ENCODE measurements around the gene BFAR.
"Not testable (repeated sequence)": the region's sequence is repeated elsewhere in the genome, so short reads cannot be mapped to it uniquely, and the experiment has no call there.

GRCh38 chr16:14680396-14680795 is 47.6 kb downstream of the BFAR start:
- TF ChIP-seq, protein P1, sequence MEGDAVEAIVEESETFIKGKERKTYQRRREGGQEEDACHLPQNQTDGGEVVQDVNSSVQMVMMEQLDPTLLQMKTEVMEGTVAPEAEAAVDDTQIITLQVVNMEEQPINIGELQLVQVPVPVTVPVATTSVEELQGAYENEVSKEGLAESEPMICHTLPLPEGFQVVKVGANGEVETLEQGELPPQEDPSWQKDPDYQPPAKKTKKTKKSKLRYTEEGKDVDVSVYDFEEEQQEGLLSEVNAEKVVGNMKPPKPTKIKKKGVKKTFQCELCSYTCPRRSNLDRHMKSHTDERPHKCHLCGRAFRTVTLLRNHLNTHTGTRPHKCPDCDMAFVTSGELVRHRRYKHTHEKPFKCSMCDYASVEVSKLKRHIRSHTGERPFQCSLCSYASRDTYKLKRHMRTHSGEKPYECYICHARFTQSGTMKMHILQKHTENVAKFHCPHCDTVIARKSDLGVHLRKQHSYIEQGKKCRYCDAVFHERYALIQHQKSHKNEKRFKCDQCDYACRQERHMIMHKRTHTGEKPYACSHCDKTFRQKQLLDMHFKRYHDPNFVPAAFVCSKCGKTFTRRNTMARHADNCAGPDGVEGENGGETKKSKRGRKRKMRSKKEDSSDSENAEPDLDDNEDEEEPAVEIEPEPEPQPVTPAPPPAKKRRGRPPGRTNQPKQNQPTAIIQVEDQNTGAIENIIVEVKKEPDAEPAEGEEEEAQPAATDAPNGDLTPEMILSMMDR (IDR thresholded peaks at IDR 0.05) = not testable (repeated sequence)
- TF ChIP-seq POLR2A (IDR thresholded peaks at IDR 0.05) = not testable (repeated sequence)

Data from right lobe of liver (tissue), 4 donors.